Motor neuron (in vitro differentiated cells): ENCODE measurements around the gene TSPAN14. TPM values are rescaled to one million over a fixed set of nuclear protein-coding genes. Genes with fewer than 3 reads are reported as not detected.

Experiments used
- ATAC-seq, 8 experiments: fragments of 200-7000 bp; cut with Tn5 transposase; replicated peaks in 6 of 8; 2 replicates each; pipeline ENCODE4 v1.8.0; 2021; ENCODE audit warnings: mild to moderate bottlenecking in 8 of 8, moderate library complexity in 8 of 8
- H3K27ac ChIP-seq, 2 donors: fragments of 250-450 bp; sonication (Bioruptor Pico); 2 replicates each; pipeline ENCODE4 v1.9.0; 2021; ENCODE audit warnings: antibody characterized with exemption in 2 of 2, mild to moderate bottlenecking in 2 of 2, moderate library complexity in 1 of 2
- H3K4me1 ChIP-seq, 2 donors: fragments of 250-450 bp; sonication (Bioruptor Pico); replicated peaks in 1 of 2; 2 replicates each; pipeline ENCODE4 v1.6.1; 2021; ENCODE audit warnings: antibody characterized with exemption in 2 of 2, mild to moderate bottlenecking in 2 of 2, moderate library complexity in 1 of 2
- H3K4me3 ChIP-seq, 5 donors: fragments of 250-450 bp; sonication (Bioruptor Pico); 2 replicates each; pipeline ENCODE4 v1.9.0; 2021; ENCODE audit warnings: antibody characterized with exemption in 5 of 5, mild to moderate bottlenecking in 5 of 5, moderate library complexity in 4 of 5
- WGBS, 10 experiments: fragments of 450-650 bp; shearing (Covaris generic); methylation state at CpG; one replicate each; pipeline ENCODE4 v1.0.0; 2022; 5-methylcytosine and 5-hydroxymethylcytosine counted together
- in situ Hi-C, 9 experiments: fragments of 400-800 bp; cut with MboI; loops; one replicate each; pipeline ENCODE4 v1.15.0; 2021; ENCODE audit warnings: low sequenced_read_pairs in 9 of 9, low pct_unique_long_range_greater_than_20kb in 2 of 9; ENCODE audit not compliant: unreplicated experiment in 9 of 9
- total RNA-seq, 8 experiments: library from RNA; unstranded; fragments of 300-600 nt; gene quantifications; 2 replicates each; pipeline versions ENCODE4 v1.2.3 to v1.2.4, GENCODE V29; 2022

TSPAN14 gene
- total RNA-seq, 8 experiments from 2014 or later: 12.4 to 44.8 (median 16.1) TPM

DNA sequence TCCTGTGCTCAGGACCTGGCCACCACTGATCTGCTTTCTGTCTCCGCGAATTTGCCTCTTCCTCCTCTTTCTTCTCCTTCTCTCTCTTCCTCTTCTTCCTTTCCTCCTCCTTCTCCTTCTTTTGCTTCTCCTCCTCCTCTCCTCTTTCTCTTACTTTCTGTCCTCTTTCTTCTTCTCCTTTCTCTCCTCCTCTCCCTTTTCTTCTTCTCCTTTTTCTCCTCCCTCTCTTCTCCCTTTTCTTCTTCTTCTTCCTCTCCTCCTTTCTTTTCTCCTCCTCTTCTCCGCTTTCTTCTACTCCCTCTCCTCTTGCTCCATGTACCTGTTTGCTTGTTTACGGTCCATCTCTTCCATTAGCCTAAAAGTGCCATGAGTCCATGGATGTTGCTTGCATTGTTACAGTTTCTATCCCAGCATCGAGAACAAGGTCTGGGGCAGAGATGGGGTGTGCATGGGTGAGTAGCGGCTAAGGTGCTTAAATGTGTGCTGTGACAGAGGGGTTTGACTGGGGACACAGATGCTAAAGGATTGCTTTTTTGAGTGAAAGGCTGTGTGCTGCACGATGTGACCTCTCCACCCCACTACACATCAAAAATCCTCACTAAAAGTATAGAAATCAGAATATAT, 91.3 kb downstream of the TSPAN14 start:
- ATAC-seq: no peak
- Histone ChIP-seq H3K27ac (no peak overlapping the region), H3K4me3 (no peak overlapping the region), H3K4me1 (no peaks in the 10 kb centered on the region)
- in situ Hi-C loops: no loop called here
- WGBS, 10 experiments: 48 to 100% (median 89%) methylated on average over 3 to 7 of the region's 7 CpGs

GRCh38 chr10:80552151-80552646, 98.1 kb downstream of the TSPAN14 start:
- 0 to 78% (median 25%) methylated on average over 1 to 2 of the region's 5 CpGs; no CpG with 5 or more reads in 6 of the 10 experiments for WGBS, 10 experiments
- in situ Hi-C loops: no loop called here
- peak in 6 of 8 experiments; percentile 31 to 80 (median 56) for ATAC-seq

DNA sequence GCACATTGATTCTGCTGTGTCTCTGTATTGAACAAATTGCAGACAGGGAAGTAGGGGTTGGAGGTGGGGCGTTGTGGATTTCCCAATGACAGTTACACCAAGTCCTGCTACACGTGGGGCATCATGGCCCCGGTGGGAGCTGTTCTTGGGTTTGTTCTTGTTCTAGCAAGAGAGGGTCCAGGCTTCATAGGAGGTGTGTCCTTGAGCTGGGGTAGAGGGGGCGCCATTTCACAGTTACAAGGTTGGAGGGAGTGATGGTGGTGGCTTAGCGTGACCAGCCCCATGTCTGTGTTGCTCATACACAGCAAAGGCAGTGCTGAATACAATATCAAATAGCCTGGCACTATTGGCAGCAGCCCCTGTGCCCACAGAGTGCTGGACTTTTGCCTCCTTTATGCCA, 99.3 kb downstream of the TSPAN14 start:
- 30 to 100% (median 95%) methylated on average over 1 to 4 of the region's 5 CpGs; no CpG with 5 or more reads in 5 of the 10 experiments for WGBS, 10 experiments
- in situ Hi-C loops: no loop called here
- H3K4me3 ChIP-seq: no peak overlapping the region
- ATAC-seq: no peak
- H3K27ac ChIP-seq: no peak overlapping the region
- H3K4me1 ChIP-seq: no peaks in the 10 kb centered on the region

More at GRCh38 chr10:80552151-80552646, 98.1 kb downstream of the TSPAN14 start:
- H3K4me1 ChIP-seq: no peaks in the 10 kb centered on the region
- no peak overlapping the region for H3K27ac ChIP-seq
- no peak overlapping the region for H3K4me3 ChIP-seq

DNA sequence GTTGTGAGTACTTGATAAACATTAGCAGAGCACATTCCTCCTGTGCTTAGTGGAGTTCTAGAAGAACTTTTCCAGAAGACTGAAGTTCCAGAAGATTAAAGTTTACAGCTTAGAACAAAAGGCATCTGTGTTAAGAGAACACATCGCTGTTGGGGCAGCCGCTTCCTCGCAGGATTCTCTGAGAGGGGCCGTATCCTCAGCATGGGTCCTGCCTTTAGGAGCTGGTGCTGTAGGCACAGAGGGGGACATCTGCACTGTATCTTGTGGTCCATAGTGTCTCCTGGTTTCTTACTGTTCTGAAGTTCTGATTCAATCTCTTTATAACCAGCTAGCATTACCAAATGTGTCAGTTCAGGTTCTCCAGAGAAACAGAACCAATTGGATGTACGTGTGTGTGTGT, 99.9 kb downstream of the TSPAN14 start:
- ATAC-seq: no peak
- in situ Hi-C loops: no loop called here
- Histone ChIP-seq H3K4me1 (no peaks in the 10 kb centered on the region), H3K27ac (no peak overlapping the region), H3K4me3 (no peak overlapping the region)
- 0 to 100% (median 89%) methylated on average over 1 to 5 of the region's 5 CpGs; no CpG with 5 or more reads in 2 of the 10 experiments for WGBS, 10 experiments

DNA sequence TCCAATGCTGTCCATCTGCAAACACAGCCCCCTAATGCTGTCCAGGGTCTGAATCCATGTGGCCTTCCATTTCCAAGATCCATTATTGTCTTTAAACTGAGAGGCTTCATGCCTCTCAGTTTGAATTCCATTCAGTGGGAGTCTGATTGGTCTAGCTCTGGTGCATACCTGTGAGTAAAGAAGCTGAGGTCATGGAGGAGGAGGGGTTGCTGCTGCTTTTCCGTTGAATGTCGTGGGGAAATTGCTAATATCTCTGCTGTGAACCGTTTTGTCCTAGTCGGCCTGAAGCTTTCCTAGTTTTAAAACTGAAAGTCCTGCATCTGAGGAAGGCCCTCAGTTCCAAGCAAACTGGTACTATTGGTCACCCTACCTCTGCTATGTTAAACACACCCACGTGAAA, 101.3 kb downstream of the TSPAN14 start:
- no peak overlapping the region for H3K4me3 ChIP-seq
- no peaks in the 10 kb centered on the region for H3K4me1 ChIP-seq
- H3K27ac ChIP-seq: no peak overlapping the region
- no peak for ATAC-seq
- in situ Hi-C loops: no loop called here
- 7 to 73% (median 46%) methylated on average over 3 to 5 of the region's 5 CpGs; no CpG with 5 or more reads in 4 of the 10 experiments for WGBS, 10 experiments

DNA sequence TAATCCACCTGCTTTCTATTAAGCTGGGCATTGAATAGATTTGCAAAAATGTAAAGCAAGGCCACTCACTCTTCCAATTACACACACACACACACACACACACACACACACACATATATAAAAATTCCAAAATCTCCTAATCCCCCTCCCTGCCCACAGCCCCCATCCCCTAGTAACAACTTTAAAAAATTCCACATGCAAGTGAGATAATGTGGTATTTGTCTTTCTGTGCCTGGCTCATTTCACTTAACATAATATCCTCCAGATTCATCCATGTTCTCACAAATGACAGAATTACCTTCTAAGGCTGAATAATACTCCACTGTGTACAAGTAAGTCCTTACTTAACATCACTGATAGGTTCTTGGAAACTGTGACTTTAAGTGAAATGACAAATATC, 107.8 kb downstream of the TSPAN14 start:
- in situ Hi-C loops: no loop called here
- Histone ChIP-seq H3K27ac (no peak overlapping the region), H3K4me3 (no peak overlapping the region), H3K4me1 (no peaks in the 10 kb centered on the region)
- peak in 1 of 8 experiments; percentile 90 for ATAC-seq

DNA sequence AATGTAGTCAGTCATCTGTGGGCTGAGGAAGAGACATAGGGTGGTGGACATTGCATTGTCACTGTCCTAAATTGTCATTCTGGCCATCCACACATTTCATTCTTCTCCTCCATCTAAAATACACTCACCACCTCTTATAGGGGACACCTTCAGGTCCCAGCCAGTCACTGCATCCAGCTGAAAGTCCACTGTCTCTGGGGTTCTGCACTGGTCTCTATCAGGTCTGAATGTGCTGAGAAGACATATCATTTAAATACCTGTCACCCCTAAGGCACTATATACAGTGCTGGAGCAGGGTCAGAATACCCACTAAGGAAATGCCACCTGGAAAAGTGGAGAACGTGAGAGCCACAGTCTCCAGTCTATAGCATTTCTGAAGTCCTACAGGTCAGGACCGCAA, 113.2 kb downstream of the TSPAN14 start:
- 0 to 100% (median 83%) methylated on average over 1 of the region's 2 CpGs; no CpG with 5 or more reads in 5 of the 10 experiments for WGBS, 10 experiments
- peak in 1 of 8 experiments; percentile 47 for ATAC-seq

DNA sequence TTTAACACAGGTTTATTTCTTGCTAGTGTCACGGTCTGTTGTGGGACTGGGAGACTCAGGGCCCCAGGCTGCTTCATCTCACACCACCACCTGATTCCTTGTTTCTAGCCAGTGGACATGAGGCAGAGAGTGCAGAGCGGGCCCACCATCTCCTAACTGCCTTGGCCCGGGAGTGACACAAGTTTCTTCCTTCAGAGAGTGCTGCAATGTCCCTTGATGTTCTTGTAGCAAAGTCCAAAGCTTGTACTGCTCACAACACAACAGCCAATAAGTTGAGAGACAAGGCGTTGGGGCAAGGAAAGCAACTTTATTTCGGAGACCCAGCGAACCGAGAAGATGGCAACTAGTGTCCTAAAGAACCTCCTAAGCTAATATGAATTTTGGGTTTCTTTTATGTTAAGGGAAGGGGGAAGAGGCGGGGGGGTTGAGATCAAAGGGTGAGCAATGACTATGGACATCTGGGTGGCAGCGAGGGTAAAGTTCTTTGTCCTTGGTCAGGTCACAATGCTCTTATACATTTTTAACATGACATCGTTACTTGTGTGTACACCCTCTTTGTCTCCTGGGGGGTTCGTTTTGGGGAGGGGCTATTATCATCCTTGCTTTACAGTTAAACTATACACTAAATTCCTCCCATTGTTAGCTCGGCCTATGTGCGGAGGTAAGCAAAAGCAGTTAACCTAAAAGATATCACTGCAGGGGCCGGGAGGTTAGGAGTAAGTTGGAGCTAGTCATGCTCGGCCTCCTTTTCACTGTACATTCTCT, 115.2 kb downstream of the TSPAN14 start:
- in situ Hi-C loops: no loop called here
- 30 to 88% (median 80%) methylated on average over 1 to 9 of the region's 15 CpGs; no CpG with 5 or more reads in 2 of the 10 experiments for WGBS, 10 experiments
- ATAC-seq: no peak
- no peak overlapping the region for H3K27ac ChIP-seq
- H3K4me1 ChIP-seq: peaks cover 0 to 2% of the 10 kb centered on the region in 2 donors
- no peak overlapping the region for H3K4me3 ChIP-seq

More for the DNA sequence above, 113.2 kb downstream of the TSPAN14 start:
- Histone ChIP-seq H3K4me1 (peaks cover 0 to 2% of the 10 kb centered on the region in 2 donors), H3K4me3 (no peak overlapping the region), H3K27ac (no peak overlapping the region)
- in situ Hi-C loops: no loop called here

DNA sequence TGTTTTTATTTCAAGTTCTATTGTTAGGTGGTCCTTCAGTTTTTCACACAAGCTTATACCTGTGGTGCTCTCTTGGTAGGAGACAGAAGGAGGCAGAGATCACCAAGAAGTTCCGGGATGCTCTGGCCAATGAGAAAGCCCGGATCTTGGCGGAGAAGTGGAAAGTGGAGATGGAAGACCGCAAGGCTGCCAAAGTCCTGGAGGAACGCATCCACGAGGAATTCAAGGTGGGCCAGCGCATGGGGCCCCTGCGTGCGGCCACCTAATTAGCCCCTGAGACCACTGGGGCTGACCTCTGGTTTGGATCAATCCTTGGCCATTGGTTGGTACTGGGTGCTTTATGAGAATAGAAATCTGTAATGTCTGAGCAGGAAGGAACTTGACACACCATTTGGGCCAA, 117.2 kb downstream of the TSPAN14 start:
- Histone ChIP-seq H3K4me3 (no peak overlapping the region), H3K4me1 (peaks cover 0 to 2% of the 10 kb centered on the region in 2 donors), H3K27ac (no peak overlapping the region)
- 33 to 100% (median 81%) methylated on average over 1 to 7 of the region's 9 CpGs; no CpG with 5 or more reads in 4 of the 10 experiments for WGBS, 10 experiments
- ATAC-seq: no peak
- in situ Hi-C loops: no loop called here

- WGBS, 10 experiments: 0 to 66% (median 34%) methylated on average over 2 to 5 of the region's 5 CpGs; no CpG with 5 or more reads in 1 of the 10 experiments
- peak in 3 of 8 experiments; percentile 37 to 85 (median 69) for ATAC-seq
- Histone ChIP-seq H3K27ac (no peak overlapping the region), H3K4me3 (no peak overlapping the region), H3K4me1 (peaks cover 0 to 8% of the 10 kb centered on the region in 2 donors)
- in situ Hi-C loops: no loop called here
Measured at GRCh38 chr10:80579181-80579763, 125.2 kb downstream of the TSPAN14 start.

DNA sequence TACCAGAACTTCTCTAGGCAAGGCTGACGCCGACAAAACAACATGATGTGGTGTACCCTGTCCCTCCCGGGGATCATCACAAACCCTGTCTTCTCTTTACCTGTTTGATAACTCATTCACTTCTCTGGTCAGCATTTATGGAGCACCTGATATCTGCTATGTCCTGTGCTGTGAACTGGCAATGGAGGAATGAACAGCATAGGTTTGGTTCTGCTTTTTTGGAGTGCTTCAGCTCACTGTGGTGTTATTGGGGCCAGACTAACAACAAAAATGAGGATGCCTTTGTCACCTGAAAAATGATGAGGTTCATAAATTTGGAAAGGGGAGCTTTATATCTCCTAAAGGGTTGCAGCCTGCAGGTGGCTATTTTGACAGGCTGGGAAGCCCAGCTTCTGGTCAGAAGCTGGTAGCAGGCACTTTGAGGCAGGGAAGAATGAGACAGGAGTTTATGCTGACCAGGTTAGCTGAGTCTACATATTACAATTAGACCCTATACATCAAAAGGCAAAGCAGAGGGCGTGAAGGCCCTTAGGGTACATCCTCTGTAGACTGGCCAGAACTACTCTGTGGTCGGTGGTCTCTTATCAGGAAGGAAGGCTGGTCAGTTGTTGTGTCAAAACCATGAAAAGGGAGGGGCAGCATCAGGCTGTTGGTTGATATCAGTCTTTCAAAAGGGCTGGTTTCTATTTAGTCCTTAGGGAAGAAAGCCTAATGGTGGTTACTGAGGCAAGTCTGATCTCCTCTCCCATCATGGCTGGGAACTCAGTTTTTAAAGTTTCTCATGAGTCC, 125.9 kb downstream of the TSPAN14 start:
- Histone ChIP-seq H3K27ac (no peak overlapping the region), H3K4me3 (no peak overlapping the region), H3K4me1 (peaks cover 0 to 8% of the 10 kb centered on the region in 2 donors)
- WGBS, 10 experiments: 32 to 100% (median 81%) methylated on average over 1 to 5 of the region's 5 CpGs; no CpG with 5 or more reads in 1 of the 10 experiments
- in situ Hi-C loops: no loop called here
- ATAC-seq: peak in 1 of 8 experiments; percentile 9

DNA sequence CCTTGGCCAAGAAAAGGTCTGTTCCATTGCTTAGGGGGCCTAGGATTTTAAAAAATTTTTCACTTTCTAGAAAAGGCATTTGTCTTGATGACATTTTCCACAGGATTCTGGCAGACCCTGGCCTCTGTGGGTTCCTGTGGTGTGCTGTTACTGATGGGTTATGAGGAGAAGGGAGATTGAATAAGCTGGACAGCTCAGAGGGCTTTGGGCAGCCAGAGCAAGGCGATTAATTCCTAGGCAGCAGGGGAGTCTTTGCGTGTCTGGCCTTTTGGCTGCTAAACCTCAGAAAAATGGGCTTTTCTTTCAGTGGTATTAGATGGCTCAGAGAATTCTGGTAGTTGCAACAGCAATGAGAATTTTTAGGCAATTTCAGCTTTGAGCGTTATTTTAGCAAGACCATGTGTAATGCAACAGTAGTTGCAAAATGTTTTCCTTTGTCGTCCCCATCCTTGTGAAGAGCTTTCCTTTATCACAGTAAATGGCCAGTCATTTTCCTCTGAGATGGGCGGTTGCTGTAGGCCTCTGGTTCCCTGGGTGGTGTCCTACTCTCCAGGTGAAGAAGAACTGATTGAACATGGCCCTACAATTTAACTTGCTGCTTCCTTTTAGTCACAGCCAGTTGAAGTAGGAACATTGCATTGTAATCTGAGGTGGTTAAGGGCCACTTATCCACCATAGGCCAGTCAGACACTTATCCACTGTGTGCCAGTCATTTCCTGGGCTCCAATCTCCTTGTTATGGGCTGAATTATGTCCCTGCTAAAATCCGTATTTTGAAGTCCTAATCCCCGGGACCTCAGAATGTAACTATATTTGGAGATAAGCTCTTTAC, 126.7 kb downstream of the TSPAN14 start:
- ATAC-seq: no peak
- 47 to 97% (median 84%) methylated on average over 1 to 6 of the region's 7 CpGs; no CpG with 5 or more reads in 2 of the 10 experiments for WGBS, 10 experiments
- no peak overlapping the region for H3K27ac ChIP-seq
- in situ Hi-C loops: no loop called here
- peaks cover 0 to 8% of the 10 kb centered on the region in 2 donors for H3K4me1 ChIP-seq
- no peak overlapping the region for H3K4me3 ChIP-seq
